ENCODE data around the gene RAPGEF6. TPM values are rescaled to one million over a fixed set of nuclear protein-coding genes. Genes with fewer than 3 reads are reported as not detected.
A peak's percentile ranks its signal among the peaks of the same experiment; 100 is the strongest.
"Not testable (repeated sequence)": the region's sequence is repeated elsewhere in the genome, so short reads cannot be mapped to it uniquely, and the experiment has no call there.

RAPGEF6 gene
- total RNA-seq, 1 donor from 2014 or later, result 16.9 TPM

- H3K27me3 Mint-ChIP-seq (ENCODE audit: unreplicated experiment), result peaks cover 4% of the 10 kb centered on the region
- peaks cover 5% of the 10 kb centered on the region for H3K36me3 Mint-ChIP-seq (ENCODE audit: low read depth, unreplicated experiment)
- peak overlapping the region; percentile 58 for H3K27ac Mint-ChIP-seq (ENCODE audit: unreplicated experiment)
- H3K4me3 Mint-ChIP-seq (ENCODE audit: unreplicated experiment), result no peak overlapping the region
- no peaks in the 10 kb centered on the region for H3K9me3 Mint-ChIP-seq (ENCODE audit: unreplicated experiment)
- peaks cover 66% of the 10 kb centered on the region for H3K4me1 Mint-ChIP-seq (ENCODE audit: unreplicated experiment)
- TF ChIP-seq CTCF (IDR thresholded peaks at IDR 0.05; ENCODE audit: unreplicated experiment), result peak; percentile 32
- DNase-seq (ENCODE audit: low spot score), result no peak
These were observed 252.3 kb downstream of the RAPGEF6 start for GRCh38 chr5:131382407-131383395.

- Mint-ChIP-seq H3K4me1 (ENCODE audit: unreplicated experiment) (peaks cover 57% of the 10 kb centered on the region), H3K27me3 (ENCODE audit: unreplicated experiment) (peaks cover 4% of the 10 kb centered on the region), H3K4me3 (ENCODE audit: unreplicated experiment) (no peak overlapping the region), H3K36me3 (ENCODE audit: low read depth, unreplicated experiment) (peaks cover 5% of the 10 kb centered on the region), H3K9me3 (ENCODE audit: unreplicated experiment) (no peaks in the 10 kb centered on the region), H3K27ac (ENCODE audit: unreplicated experiment) (peak overlapping the region; percentile 61)
- TF ChIP-seq CTCF (IDR thresholded peaks at IDR 0.05; ENCODE audit: unreplicated experiment), result no peak
- no peak for DNase-seq (ENCODE audit: low spot score)
These were observed 253.3 kb downstream of the RAPGEF6 start for GRCh38 chr5:131381777-131382176.

GRCh38 chr5:131381021-131381420 is 254.0 kb downstream of the RAPGEF6 start:
- H3K36me3 Mint-ChIP-seq (ENCODE audit: low read depth, unreplicated experiment), result peaks cover 5% of the 10 kb centered on the region
- no peak for TF ChIP-seq CTCF (IDR thresholded peaks at IDR 0.05; ENCODE audit: unreplicated experiment)
- H3K27ac Mint-ChIP-seq (ENCODE audit: unreplicated experiment), result peak overlapping the region; percentile 94
- H3K9me3 Mint-ChIP-seq (ENCODE audit: unreplicated experiment), result no peaks in the 10 kb centered on the region
- no peak for DNase-seq (ENCODE audit: low spot score)
- no peak overlapping the region for H3K4me3 Mint-ChIP-seq (ENCODE audit: unreplicated experiment)
- peaks cover 4% of the 10 kb centered on the region for H3K27me3 Mint-ChIP-seq (ENCODE audit: unreplicated experiment)
- H3K4me1 Mint-ChIP-seq (ENCODE audit: unreplicated experiment), result peaks cover 49% of the 10 kb centered on the region

- not testable (repeated sequence) for DNase-seq (ENCODE audit: low spot score); H3K4me3 Mint-ChIP-seq (ENCODE audit: unreplicated experiment); H3K9me3 Mint-ChIP-seq (ENCODE audit: unreplicated experiment); H3K36me3 Mint-ChIP-seq (ENCODE audit: low read depth, unreplicated experiment); H3K27me3 Mint-ChIP-seq (ENCODE audit: unreplicated experiment)
- peaks cover 43% of the 10 kb centered on the region for H3K4me1 Mint-ChIP-seq (ENCODE audit: unreplicated experiment)
- peak overlapping the region; percentile 93 for H3K27ac Mint-ChIP-seq (ENCODE audit: unreplicated experiment)
These were observed 254.8 kb downstream of the RAPGEF6 start for GRCh38 chr5:131380238-131380637.

- peaks cover 41% of the 10 kb centered on the region for H3K4me1 Mint-ChIP-seq (ENCODE audit: unreplicated experiment)
- H3K27ac Mint-ChIP-seq (ENCODE audit: unreplicated experiment), result peak overlapping the region; percentile 93
- H3K9me3 Mint-ChIP-seq (ENCODE audit: unreplicated experiment), result no peaks in the 10 kb centered on the region
- peaks cover 4% of the 10 kb centered on the region for H3K27me3 Mint-ChIP-seq (ENCODE audit: unreplicated experiment)
- H3K4me3 Mint-ChIP-seq (ENCODE audit: unreplicated experiment), result no peak overlapping the region
- no peak for DNase-seq (ENCODE audit: low spot score)
- TF ChIP-seq CTCF (IDR thresholded peaks at IDR 0.05; ENCODE audit: unreplicated experiment), result no peak
- H3K36me3 Mint-ChIP-seq (ENCODE audit: low read depth, unreplicated experiment), result peaks cover 5% of the 10 kb centered on the region
These were observed 255.3 kb downstream of the RAPGEF6 start for GRCh38 chr5:131379723-131380122.

All from endothelial cell (in vitro differentiated cells).